ENCODE measurements around the gene CYB561.

Gene CYB561

GRCh38 chr17:63433746-63434591 is 12.1 kb downstream of the CYB561 start:
- no peak for DNase-seq (ENCODE audit: low read depth)

DNA sequence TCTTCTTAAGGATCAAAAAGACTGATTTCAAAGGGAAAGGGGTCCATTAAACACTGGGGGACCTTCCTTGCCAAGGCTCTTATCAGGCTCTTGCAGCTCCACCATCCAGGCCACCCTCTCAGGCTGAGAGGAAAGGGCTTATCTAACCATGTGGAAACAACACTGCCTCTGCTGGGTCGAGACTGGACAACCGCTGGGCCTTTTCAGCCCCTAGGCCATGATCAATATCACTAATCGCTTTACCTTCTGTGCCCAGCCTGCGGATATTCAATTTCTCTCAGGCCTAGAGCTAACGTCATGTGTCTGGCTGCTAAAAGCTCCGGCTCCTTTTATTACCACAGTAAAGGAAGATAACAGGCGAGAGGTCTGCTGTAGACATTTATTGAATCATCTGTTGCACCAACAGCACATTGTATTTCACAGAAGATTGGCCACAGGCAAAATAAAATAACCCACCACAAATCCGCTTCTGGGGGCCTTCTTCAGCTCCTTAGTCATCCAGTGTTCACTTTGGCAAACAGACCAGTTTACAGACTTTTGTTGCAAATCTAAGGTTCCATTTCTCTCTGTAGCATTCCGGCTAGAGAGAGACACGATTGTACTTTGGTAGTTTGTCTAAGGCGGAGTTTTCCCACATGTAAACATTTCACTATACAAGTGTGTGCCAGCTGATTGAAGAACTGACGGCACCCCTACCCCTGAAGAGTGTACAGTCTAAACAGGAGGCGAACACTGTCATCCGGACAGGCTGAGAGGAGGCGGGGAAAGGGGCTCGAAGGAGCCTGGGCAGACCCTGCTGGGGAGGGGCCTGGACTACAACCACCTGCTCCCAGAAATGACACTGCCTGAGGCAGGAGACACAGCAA is 13.9 kb downstream of the CYB561 start:
- DNase-seq (ENCODE audit: low read depth): no peak

DNA sequence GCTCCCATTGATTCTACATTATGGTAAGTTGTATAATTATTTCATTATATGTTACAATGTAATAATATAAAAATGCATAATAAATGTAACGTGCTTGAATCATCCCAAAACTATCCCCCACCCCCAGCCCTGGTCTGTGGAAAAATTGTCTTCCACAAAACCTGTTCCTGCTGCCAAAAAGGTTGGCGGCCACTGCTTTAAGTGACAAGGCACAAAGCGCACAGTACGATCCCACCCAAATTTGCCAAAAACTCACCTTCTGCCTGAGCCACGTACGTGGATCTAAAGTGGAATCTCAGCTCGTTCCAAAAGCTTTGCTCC is 14.5 kb downstream of the CYB561 start:
- no peak for DNase-seq (ENCODE audit: low read depth)

DNA sequence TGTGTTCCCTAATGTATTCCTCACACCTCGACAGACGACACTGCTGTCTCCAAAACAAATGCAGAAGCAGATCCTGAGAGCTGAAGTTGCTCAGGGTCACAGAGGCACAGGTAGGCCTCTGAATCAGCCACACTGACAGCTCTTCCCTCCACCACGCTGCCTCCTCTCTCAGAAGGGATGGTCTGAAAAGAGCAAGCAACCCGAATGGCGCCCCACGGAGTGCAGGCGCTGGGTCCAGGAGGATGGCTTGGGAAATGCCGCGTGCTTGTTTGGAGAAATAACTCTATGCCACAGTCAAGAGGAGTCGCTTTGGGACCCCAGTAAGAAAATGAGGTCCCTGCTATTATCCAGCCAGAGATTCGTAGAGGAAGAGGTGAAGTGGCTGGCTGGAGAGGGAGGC is 15.9 kb downstream of the CYB561 start:
- no peak for DNase-seq (ENCODE audit: low read depth)

DNA sequence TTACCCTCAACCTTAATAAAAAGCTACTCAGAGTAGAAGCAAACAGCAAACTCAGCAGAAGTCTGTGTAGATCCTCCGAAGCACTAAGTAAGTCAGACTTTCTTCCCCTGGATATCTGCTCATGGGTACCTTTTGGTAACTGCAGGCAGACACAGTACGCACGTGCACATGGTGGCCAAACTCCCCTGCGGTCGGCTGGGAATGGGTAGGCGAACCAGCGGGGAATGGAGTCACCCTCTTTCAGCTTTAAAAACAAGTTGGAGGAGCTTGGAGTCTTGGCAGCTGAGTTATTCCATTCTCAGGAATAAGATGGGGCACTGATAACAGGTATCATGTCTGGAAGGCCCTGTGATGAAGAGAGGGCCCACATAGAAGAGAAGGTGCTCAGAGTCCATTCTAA is 16.3 kb downstream of the CYB561 start:
- DNase-seq (ENCODE audit: low read depth): no peak

DNA sequence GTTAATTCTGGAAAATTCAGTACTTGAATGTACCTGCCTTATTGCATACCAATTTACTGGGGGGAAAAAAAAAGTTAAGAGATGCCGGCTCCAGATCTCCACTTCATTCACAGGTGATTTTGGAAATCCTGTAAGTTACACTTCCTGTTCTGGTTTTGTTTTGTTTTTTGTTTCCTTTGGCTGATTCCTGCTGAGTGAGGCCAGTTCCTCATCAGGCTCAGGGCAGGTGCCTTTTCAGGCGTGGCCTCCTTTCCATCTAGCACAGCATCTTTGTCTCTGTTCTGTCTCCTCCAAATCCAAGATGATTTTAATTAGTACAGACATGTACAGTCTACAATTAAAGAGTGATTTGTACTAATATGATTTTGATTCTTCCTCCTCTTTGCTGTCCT is 19.2 kb downstream of the CYB561 start:
- no peak for DNase-seq (ENCODE audit: low read depth)

DNA sequence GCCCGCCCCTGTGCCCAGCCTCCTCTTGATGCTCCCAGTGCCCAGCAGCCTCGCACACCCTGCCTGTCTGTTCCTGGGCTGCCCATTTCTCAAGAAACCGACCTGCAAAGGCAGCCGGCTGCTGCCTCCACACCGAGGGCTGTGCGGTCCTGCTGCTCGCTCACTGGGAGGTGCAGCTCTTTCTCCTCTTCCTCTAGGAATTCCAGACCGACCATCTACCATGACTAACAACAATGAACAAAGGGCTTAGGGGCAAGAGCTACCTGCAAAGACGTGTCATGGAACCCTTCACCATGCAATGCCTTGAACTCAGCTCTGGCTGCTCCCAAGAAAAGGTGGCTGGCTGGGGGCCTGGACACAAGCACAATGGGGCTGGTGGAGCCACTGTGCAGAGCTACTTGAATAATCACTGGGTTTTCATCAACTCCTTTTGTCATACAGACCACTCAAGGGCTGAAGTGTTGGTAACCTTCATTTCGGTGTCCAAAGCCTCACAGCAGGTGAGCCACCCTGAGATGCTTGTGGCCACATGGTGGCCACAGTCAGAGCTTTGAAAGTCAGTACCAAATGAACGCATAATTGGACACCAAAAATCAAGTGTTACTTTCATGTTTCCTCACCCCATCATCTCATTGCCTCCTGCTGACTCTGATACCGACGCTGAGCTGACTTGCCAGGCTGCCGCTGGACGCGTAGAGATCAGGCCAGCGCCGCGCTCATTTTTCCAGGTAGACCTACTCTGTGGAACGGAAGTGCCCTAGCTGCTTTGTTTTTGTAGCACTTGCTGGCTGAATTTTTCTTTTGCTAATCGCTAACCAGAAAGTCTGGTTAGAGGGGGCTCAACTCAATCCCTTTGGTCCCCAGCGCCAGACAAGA is 19.8 kb downstream of the CYB561 start:
- DNase-seq (ENCODE audit: low read depth): no peak

DNA sequence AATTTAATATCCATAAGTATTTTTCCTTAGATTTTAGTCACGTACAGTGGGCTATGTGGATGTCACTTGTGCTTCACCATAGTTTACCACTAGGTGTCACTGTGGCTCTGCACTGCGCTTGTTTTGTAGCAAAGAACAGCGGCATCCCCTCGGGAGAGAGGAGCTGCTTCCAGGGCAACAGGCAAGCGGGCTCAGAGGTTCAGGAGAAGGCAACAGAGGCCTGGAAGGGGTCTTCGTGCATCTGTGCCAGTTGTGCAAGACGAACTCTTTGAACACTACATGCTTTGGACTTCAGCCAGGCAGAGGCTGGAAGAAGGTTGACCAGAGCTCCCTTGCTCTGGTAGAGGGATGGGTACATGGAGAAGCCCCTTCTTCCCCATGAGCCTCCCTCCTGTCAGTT is 20.6 kb downstream of the CYB561 start:
- DNase-seq (ENCODE audit: low read depth): peak; percentile 49

- DNase-seq (ENCODE audit: low read depth): no peak
Measured at GRCh38 chr17:63423963-63424362, 22.1 kb downstream of the CYB561 start.

GRCh38 chr17:63423251-63423950 is 22.7 kb downstream of the CYB561 start:
- DNase-seq (ENCODE audit: low read depth): no peak

- DNase-seq (ENCODE audit: low read depth): no peak
Measured at GRCh38 chr17:63421681-63422645, 24.1 kb downstream of the CYB561 start.

GRCh38 chr17:63420868-63421680 is 25.0 kb downstream of the CYB561 start:
- DNase-seq (ENCODE audit: low read depth): no peak

GRCh38 chr17:63419949-63420867 is 25.9 kb downstream of the CYB561 start:
- DNase-seq (ENCODE audit: low read depth): no peak

GRCh38 chr17:63419398-63419797 is 26.7 kb downstream of the CYB561 start:
- DNase-seq (ENCODE audit: low read depth): no peak

DNA sequence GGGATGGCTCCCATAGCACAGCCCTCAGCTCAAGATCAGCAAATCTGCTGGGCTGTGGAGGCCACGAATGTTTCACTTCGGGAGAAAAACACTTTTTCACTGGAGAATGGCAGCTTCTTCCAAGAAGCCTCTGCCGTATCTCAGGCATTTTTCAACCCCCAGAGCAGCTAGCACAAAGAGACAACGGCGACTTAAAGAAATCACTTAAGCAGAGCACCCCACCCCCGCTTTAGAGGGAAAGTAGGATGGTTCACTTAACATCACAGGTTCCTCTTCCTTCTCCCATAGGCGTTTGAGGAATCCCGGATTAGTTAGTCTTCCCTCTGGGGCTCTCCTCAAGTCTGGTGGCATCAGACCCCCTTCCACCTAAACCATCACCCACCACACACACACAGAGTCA is 27.6 kb downstream of the CYB561 start:
- no peak for DNase-seq (ENCODE audit: low read depth)

GRCh38 chr17:63414222-63414621 is 31.9 kb downstream of the CYB561 start:
- DNase-seq (ENCODE audit: low read depth): no peak

DNA sequence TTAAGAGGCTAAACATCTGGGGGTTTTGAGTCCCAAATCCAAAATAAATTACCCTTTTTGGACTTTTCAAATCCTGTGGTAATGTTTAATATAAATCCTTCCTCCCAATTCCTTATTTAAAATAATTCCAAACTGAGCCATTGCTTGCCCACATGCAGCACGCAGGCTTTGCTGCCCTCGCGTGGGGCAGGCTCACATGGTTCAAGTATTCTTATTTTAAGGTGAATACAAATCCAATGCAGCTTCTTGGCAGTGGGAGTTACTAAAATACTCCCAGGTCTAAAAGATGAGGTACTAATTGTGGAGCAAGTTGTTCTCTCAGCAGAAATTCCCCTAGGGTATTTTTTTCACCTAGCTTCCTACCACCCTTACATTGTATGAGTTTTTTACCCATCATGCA is 33.0 kb downstream of the CYB561 start:
- DNase-seq (ENCODE audit: low read depth): no peak

DNA sequence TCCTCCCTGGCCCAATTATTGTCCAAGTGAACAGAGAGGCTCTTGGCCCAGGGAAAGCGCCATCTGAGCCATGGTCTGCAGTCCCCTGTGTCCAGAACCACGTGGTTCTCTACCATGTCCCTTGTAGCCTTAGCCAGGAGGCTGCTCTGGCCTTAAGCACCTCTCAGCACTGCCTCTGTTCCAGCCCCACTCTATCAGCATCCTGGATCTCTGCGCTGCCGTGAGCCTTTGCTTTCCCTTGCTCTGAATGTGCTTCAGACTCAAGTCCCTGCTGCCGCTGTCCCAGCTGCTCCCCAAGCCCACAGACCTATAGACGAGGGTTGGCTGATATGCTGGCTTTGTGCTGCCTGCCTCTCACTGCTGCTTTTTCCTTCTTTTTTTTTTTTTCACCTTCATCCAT is 33.9 kb downstream of the CYB561 start:
- DNase-seq (ENCODE audit: low read depth): no peak
